H1 (cell line): ENCODE measurements around the gene DCHS1.

Experiments used
- BRCA1 ChIP-seq: IDR thresholded peaks from 2 replicates; pipeline ENCODE4 v1.6.1; 2012; ENCODE audit warnings: low read depth, low read length, improper control_type of control experiment
- EZH2 ChIP-seq: fragments of 200-600 bp; sonication (generic); IDR thresholded peaks from 2 replicates; pipeline ENCODE4 v1.7.1; 2012; ENCODE audit warnings: low read depth, mild to moderate bottlenecking, moderate library complexity, low read length, inconsistent platforms; ENCODE audit not compliant: severe bottlenecking
- FOSL1 ChIP-seq: IDR thresholded peaks from 2 replicates; pipeline ENCODE4 v1.6.1; 2011; ENCODE audit warnings: mild to moderate bottlenecking, low read depth, low read length, moderate library complexity; ENCODE audit not compliant: insufficient read depth
- JUN ChIP-seq: IDR thresholded peaks from 2 replicates; pipeline ENCODE4 v1.6.1; 2011; ENCODE audit warnings: low read depth, mild to moderate bottlenecking, improper control_type of control experiment, low read length
- POLR2A ChIP-seq, 2 experiments: IDR thresholded peaks; 1 replicate in 1 of 2; 2 replicates in 1 of 2; pipeline ENCODE4 v1.6.1; 2011; ENCODE audit warnings: low read depth in 2 of 2, low read length in 2 of 2, mild to moderate bottlenecking in 2 of 2; ENCODE audit errors: control extremely low read depth in 1 of 2
- POLR2AphosphoS5 ChIP-seq: IDR thresholded peaks from 2 replicates; pipeline ENCODE4 v1.6.1; 2011; ENCODE audit warnings: low read depth, low read length
- RAD21 ChIP-seq, 2 experiments: IDR thresholded peaks in 1 of 2; conservative IDR thresholded peaks in 1 of 2; 2 replicates each; pipeline ENCODE4 v1.6.1; 2011; ENCODE audit warnings: low read depth in 2 of 2, low read length in 2 of 2, improper control_type of control experiment in 1 of 2, inconsistent platforms in 1 of 2, mild to moderate bottlenecking in 1 of 2, moderate library complexity in 1 of 2
- SIN3A ChIP-seq, 2 experiments: IDR thresholded peaks in 1 of 2; conservative IDR thresholded peaks in 1 of 2; 2 replicates each; pipeline ENCODE4 v1.6.1; 2011 to 2012; ENCODE audit warnings: low read length in 2 of 2, improper control_type of control experiment in 1 of 2, low read depth in 1 of 2, mild to moderate bottlenecking in 1 of 2
- SP2 ChIP-seq: IDR thresholded peaks from 2 replicates; pipeline ENCODE4 v1.6.1; 2012; ENCODE audit warnings: mild to moderate bottlenecking, low read length, inconsistent platforms
- YY1 ChIP-seq: IDR thresholded peaks from 2 replicates; pipeline ENCODE4 v1.6.1; 2011; ENCODE audit warnings: low read depth, mild to moderate bottlenecking, low read length
- TF ChIP-seq, protein P1 (sequence below), 3 experiments: IDR thresholded peaks; 1 replicate in 2 of 3; 2 replicates in 1 of 3; pipeline versions ENCODE4 v1.5.1 to v1.6.1; 2011; ENCODE audit warnings: low read length in 3 of 3, mild to moderate bottlenecking in 3 of 3, inconsistent platforms in 2 of 3, low read depth in 1 of 3, moderate library complexity in 1 of 3; ENCODE audit not compliant: insufficient read depth in 1 of 3; ENCODE audit errors: control extremely low read depth in 1 of 3
- TF ChIP-seq, protein P2 (sequence below): IDR thresholded peaks from 2 replicates; pipeline ENCODE4 v1.6.1; 2011; ENCODE audit warnings: low read length, improper control_type of control experiment

DNA sequence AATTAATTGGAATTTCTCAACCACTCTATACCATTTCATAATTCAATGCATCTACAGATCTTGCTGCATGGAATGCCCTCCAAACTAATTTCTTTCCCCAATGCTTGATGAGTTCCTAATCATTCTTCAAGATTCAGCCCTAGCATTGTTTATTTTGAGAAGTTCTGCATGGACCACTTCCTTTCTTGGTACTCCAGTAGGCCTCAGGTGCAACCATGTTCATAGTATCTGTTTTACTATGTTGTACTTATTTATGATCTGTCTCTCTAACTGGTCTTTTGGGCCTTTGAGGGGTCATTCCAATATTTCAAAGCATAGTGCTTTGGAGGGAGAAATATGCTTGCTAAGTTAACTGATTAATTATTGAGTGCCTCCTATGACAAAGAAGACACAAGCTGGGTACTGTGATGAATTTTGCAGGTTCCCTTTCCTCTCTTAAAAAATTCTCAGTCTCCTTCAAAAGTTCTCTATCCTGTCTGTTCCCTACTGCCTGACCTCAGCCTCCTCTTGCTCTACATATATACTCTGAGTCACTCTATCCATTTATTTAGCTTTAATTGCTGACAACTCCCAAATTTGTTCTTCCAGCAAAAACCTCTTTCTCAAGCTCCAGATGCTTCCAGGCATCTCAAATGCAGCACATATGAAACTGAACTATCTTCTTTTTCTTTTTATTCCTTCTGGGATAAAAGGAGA is 18.1 kb upstream of the DCHS1 start:
- TF ChIP-seq, protein P1, sequence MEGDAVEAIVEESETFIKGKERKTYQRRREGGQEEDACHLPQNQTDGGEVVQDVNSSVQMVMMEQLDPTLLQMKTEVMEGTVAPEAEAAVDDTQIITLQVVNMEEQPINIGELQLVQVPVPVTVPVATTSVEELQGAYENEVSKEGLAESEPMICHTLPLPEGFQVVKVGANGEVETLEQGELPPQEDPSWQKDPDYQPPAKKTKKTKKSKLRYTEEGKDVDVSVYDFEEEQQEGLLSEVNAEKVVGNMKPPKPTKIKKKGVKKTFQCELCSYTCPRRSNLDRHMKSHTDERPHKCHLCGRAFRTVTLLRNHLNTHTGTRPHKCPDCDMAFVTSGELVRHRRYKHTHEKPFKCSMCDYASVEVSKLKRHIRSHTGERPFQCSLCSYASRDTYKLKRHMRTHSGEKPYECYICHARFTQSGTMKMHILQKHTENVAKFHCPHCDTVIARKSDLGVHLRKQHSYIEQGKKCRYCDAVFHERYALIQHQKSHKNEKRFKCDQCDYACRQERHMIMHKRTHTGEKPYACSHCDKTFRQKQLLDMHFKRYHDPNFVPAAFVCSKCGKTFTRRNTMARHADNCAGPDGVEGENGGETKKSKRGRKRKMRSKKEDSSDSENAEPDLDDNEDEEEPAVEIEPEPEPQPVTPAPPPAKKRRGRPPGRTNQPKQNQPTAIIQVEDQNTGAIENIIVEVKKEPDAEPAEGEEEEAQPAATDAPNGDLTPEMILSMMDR (IDR thresholded peaks at IDR 0.05; ENCODE audit: control extremely low read depth in 1 of 3, insufficient read depth in 1 of 3, low read depth in 1 of 3, low read length in 3 of 3) = no peak
- TF ChIP-seq SIN3A (conservative IDR thresholded peaks at IDR 0.05 in 1 of 2, IDR thresholded peaks at IDR 0.05 in 1 of 2; ENCODE audit: low read depth in 1 of 2, low read length in 2 of 2) (no peak), POLR2AphosphoS5 (no peak), POLR2A (IDR thresholded peaks at IDR 0.05; ENCODE audit: control extremely low read depth in 1 of 2, low read depth in 2 of 2, low read length in 2 of 2) (no peak), JUN (no peak), EZH2 (no peak), SP2 (no peak), RAD21 (IDR thresholded peaks at IDR 0.05 in 1 of 2, conservative IDR thresholded peaks at IDR 0.05 in 1 of 2; ENCODE audit: low read depth in 2 of 2, low read length in 2 of 2) (no peak), YY1 (no peak), FOSL1 (no peak), BRCA1 (no peak)
- TF ChIP-seq, protein P2, sequence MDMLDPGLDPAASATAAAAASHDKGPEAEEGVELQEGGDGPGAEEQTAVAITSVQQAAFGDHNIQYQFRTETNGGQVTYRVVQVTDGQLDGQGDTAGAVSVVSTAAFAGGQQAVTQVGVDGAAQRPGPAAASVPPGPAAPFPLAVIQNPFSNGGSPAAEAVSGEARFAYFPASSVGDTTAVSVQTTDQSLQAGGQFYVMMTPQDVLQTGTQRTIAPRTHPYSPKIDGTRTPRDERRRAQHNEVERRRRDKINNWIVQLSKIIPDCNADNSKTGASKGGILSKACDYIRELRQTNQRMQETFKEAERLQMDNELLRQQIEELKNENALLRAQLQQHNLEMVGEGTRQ = no peak
